ENCODE results near the gene ORAI2. TPM values are rescaled to one million over a fixed set of nuclear protein-coding genes. Genes with fewer than 3 reads are reported as not detected.
A peak's percentile ranks its signal among the peaks of the same experiment; 100 is the strongest.
"Not testable (repeated sequence)": the region's sequence is repeated elsewhere in the genome, so short reads cannot be mapped to it uniquely, and the experiment has no call there.

The ORAI2 gene
- total and polyA plus RNA-seq, 3 experiments from 2014 or later, result 47.7 to 68.9 (median 66.9) TPM

DNA sequence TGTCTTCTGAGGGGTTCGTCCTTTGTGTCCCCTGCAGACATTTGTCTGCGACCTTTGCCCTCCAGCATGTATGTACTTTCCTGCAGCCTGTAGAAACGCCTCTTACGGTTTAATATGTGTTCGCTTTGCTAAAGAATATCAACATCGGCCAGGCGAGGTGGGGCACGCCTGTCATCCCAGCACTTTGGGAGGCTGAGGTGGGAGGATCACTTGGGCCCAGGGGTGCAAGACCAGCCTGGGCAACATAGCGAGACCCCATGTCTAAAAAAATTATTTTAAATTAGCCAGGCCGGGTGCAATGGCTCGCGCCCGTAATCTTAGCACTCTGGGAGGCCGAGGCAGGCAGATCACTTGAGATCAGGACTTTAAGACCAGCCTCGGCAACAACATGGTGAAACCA is 15.8 kb downstream of the ORAI2 start:
- POLR2A ChIA-PET, result no interaction called here
- Histone ChIP-seq H3K27me3 (ENCODE audit: insufficient read depth, low read length, poor library complexity, severe bottlenecking) (no peaks in the 10 kb centered on the region), H3K4me3 (ENCODE audit: low read length) (no peak overlapping the region), H3K4me1 (ENCODE audit: insufficient read depth, low read length) (no peaks in the 10 kb centered on the region), H3K36me3 (ENCODE audit: insufficient read depth, low read length) (no peaks in the 10 kb centered on the region), H3K9me3 (ENCODE audit: low read length) (no peaks in the 10 kb centered on the region), H3K27ac (ENCODE audit: low read depth, low read length) (no peak overlapping the region)
- CTCF ChIA-PET, result interaction anchor here (1.3 to 2.1 kb wide), 8 partner anchors 13 to 169 kb away, joined by 4 to 29 read pairs (median 8); no protein-coding TSS in a partner anchor
- no peak for DNase-seq
- Mint-ChIP-seq H3K36me3 (peaks cover 0 to 32% (median 0%) of the 10 kb centered on the region in 3 donors), H3K4me3 (no peak overlapping the region), H3K9me3 (no peaks in the 10 kb centered on the region), H3K27me3 (no peaks in the 10 kb centered on the region), H3K4me1 (peaks cover 0 to 4% (median 0%) of the 10 kb centered on the region in 3 donors), H3K27ac (no peak overlapping the region)

DNA sequence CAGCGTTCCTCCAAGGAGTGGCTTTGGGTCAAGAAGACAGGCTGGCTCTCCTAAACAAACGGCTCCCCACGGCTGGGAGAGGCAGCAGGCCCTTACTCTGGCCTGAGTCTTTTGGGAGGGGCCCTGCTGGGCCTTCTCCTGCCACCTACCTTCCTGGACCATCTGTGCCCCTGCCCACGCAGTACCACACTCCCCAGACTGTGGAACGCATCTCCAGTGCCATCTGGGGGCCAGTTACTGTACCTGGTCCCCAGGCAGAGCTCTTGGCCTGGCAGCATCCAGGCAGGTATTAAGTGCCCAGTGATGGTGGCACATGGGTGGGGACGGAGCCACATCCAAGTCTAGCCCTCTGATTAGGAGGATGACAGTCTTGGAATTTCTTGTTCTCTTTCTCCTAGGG is 16.9 kb downstream of the ORAI2 start:
- Mint-ChIP-seq H3K4me3 (no peak overlapping the region), H3K27ac (peak overlapping the region in 2 of 8 donors; percentile 37 to 61)

GRCh38 chr7:102451371-102452054 is 18.1 kb downstream of the ORAI2 start:
- H3K9me3 ChIP-seq (ENCODE audit: low read length), result no peaks in the 10 kb centered on the region
- Mint-ChIP-seq H3K36me3 (peaks cover 0 to 27% (median 0%) of the 10 kb centered on the region in 3 donors), H3K27me3 (no peaks in the 10 kb centered on the region), H3K4me1 (peaks cover 0 to 4% (median 0%) of the 10 kb centered on the region in 3 donors), H3K27ac (peak overlapping the region in 1 of 8 donors; percentile 23), H3K4me3 (no peak overlapping the region), H3K9me3 (no peaks in the 10 kb centered on the region)
- no peak for DNase-seq
- no peaks in the 10 kb centered on the region for H3K4me1 ChIP-seq (ENCODE audit: insufficient read depth, low read length)
- no peak overlapping the region for H3K4me3 ChIP-seq (ENCODE audit: low read length)
- CTCF ChIA-PET, result interaction anchor here (1.0 to 2.9 kb wide), 3 partner anchors 17 to 55 kb away, joined by 3 to 10 read pairs (median 7); partner anchors contain the start of gene PRKRIP1
- H3K27me3 ChIP-seq (ENCODE audit: insufficient read depth, low read length, poor library complexity, severe bottlenecking), result no peaks in the 10 kb centered on the region
- peaks cover 4% of the 10 kb centered on the region for H3K36me3 ChIP-seq (ENCODE audit: insufficient read depth, low read length)
- H3K27ac ChIP-seq (ENCODE audit: low read depth, low read length), result no peak overlapping the region
- POLR2A ChIA-PET, result no interaction called here

More for the DNA sequence above, 16.9 kb downstream of the ORAI2 start:
- H3K36me3 Mint-ChIP-seq, result peaks cover 0 to 30% (median 0%) of the 10 kb centered on the region in 3 donors
- Histone ChIP-seq H3K9me3 (ENCODE audit: low read length) (no peaks in the 10 kb centered on the region), H3K27ac (ENCODE audit: low read depth, low read length) (no peak overlapping the region), H3K27me3 (ENCODE audit: insufficient read depth, low read length, poor library complexity, severe bottlenecking) (no peaks in the 10 kb centered on the region), H3K4me1 (ENCODE audit: insufficient read depth, low read length) (no peaks in the 10 kb centered on the region), H3K4me3 (ENCODE audit: low read length) (no peak overlapping the region), H3K36me3 (ENCODE audit: insufficient read depth, low read length) (no peaks in the 10 kb centered on the region)
- ChIA-PET POLR2A (interaction anchor here (1.0 kb wide), 1 partner anchor 38 kb away, joined by 4 read pairs; no protein-coding TSS in a partner anchor), CTCF (interaction anchor here (0.9 to 2.9 kb wide), 13 partner anchors 10 to 170 kb away, joined by 3 to 29 read pairs (median 6); partner anchors contain the start of gene PRKRIP1)
- no peaks in the 10 kb centered on the region for H3K9me3 Mint-ChIP-seq
- H3K4me1 Mint-ChIP-seq, result peaks cover 0 to 4% (median 0%) of the 10 kb centered on the region in 3 donors
- H3K27me3 Mint-ChIP-seq, result no peaks in the 10 kb centered on the region
- peak; percentile 25 to 72 (median 36) for DNase-seq

GRCh38 chr7:102452451-102452850 is 19.1 kb downstream of the ORAI2 start:
- no peak overlapping the region for H3K4me3 Mint-ChIP-seq
- Histone ChIP-seq H3K4me3 (ENCODE audit: low read length) (no peak overlapping the region), H3K27ac (ENCODE audit: low read depth, low read length) (no peak overlapping the region), H3K27me3 (ENCODE audit: insufficient read depth, low read length, poor library complexity, severe bottlenecking) (no peaks in the 10 kb centered on the region), H3K4me1 (ENCODE audit: insufficient read depth, low read length) (no peaks in the 10 kb centered on the region), H3K9me3 (ENCODE audit: low read length) (no peaks in the 10 kb centered on the region), H3K36me3 (ENCODE audit: insufficient read depth, low read length) (peaks cover 5% of the 10 kb centered on the region)
- no peak for DNase-seq
- peaks cover 0 to 25% (median 0%) of the 10 kb centered on the region in 3 donors for H3K36me3 Mint-ChIP-seq
- H3K4me1 Mint-ChIP-seq, result peaks cover 0 to 4% (median 0%) of the 10 kb centered on the region in 3 donors
- H3K9me3 Mint-ChIP-seq, result no peaks in the 10 kb centered on the region
- no peak overlapping the region for H3K27ac Mint-ChIP-seq
- no peaks in the 10 kb centered on the region for H3K27me3 Mint-ChIP-seq
- CTCF ChIA-PET, result interaction anchor here (1.0 to 2.9 kb wide), 4 partner anchors 16 to 56 kb away, joined by 3 to 10 read pairs (median 6); partner anchors contain the start of gene PRKRIP1
- POLR2A ChIA-PET, result no interaction called here

- Mint-ChIP-seq H3K4me1 (peaks cover 0 to 4% (median 0%) of the 10 kb centered on the region in 3 donors), H3K9me3 (no peaks in the 10 kb centered on the region), H3K27ac (peak overlapping the region in 1 of 8 donors; percentile 50), H3K27me3 (no peaks in the 10 kb centered on the region), H3K36me3 (peaks cover 0 to 28% (median 0%) of the 10 kb centered on the region in 3 donors), H3K4me3 (no peak overlapping the region)
- ChIA-PET CTCF (interaction anchor here (0.8 to 1.5 kb wide), 2 partner anchors 9 to 39 kb away, joined by 3 to 5 read pairs; no protein-coding TSS in a partner anchor), POLR2A (no interaction called here)
- Histone ChIP-seq H3K4me1 (ENCODE audit: insufficient read depth, low read length) (no peaks in the 10 kb centered on the region), H3K36me3 (ENCODE audit: insufficient read depth, low read length) (peaks cover 13% of the 10 kb centered on the region), H3K4me3 (ENCODE audit: low read length) (no peak overlapping the region), H3K27ac (ENCODE audit: low read depth, low read length) (no peak overlapping the region), H3K9me3 (ENCODE audit: low read length) (no peaks in the 10 kb centered on the region), H3K27me3 (ENCODE audit: insufficient read depth, low read length, poor library complexity, severe bottlenecking) (no peaks in the 10 kb centered on the region)
- no peak for DNase-seq
Measured at GRCh38 chr7:102453319-102453718, 19.9 kb downstream of the ORAI2 start.

- no peaks in the 10 kb centered on the region for H3K27me3 Mint-ChIP-seq
- ChIA-PET CTCF (interaction anchor here (2.5 kb wide), 1 partner anchor 50 kb away, joined by 7 read pairs; no protein-coding TSS in a partner anchor), POLR2A (interaction anchor here (1.1 kb wide), 1 partner anchor 29 kb away, joined by 3 read pairs; no protein-coding TSS in a partner anchor)
- H3K4me1 Mint-ChIP-seq, result peaks cover 0 to 4% (median 0%) of the 10 kb centered on the region in 3 donors
- Histone ChIP-seq H3K4me3 (ENCODE audit: low read length) (no peak overlapping the region), H3K27ac (ENCODE audit: low read depth, low read length) (no peak overlapping the region), H3K4me1 (ENCODE audit: insufficient read depth, low read length) (no peaks in the 10 kb centered on the region), H3K9me3 (ENCODE audit: low read length) (no peaks in the 10 kb centered on the region), H3K36me3 (ENCODE audit: insufficient read depth, low read length) (peaks cover 13% of the 10 kb centered on the region), H3K27me3 (ENCODE audit: insufficient read depth, low read length, poor library complexity, severe bottlenecking) (no peaks in the 10 kb centered on the region)
- no peaks in the 10 kb centered on the region for H3K9me3 Mint-ChIP-seq
- no peak for DNase-seq
- peak overlapping the region in 1 of 8 donors; percentile 17 for H3K27ac Mint-ChIP-seq
- H3K4me3 Mint-ChIP-seq, result no peak overlapping the region
- peaks cover 0 to 34% (median 0%) of the 10 kb centered on the region in 3 donors for H3K36me3 Mint-ChIP-seq
Measured at GRCh38 chr7:102454468-102454867, 21.1 kb downstream of the ORAI2 start.

DNA sequence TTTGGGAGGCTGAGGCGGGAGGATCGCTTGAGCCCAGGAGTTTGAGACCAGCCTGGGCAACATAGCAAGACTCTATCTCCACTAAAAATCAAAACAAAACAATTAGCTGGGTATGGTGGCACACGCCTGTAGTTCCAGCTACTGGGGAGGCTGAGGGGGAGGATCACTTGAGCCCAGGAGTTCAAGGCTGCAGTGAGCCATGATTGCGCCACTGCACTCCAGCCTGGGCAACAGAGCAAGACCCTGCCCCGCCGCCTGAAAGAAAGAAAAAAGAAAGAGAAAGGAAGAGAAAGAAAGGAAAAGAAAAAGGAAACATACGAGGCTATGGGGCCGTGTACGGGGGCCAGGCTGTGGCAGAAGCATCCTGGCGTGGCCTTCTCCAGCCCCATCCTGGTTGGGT is 21.6 kb downstream of the ORAI2 start:
- H3K27me3 ChIP-seq (ENCODE audit: insufficient read depth, low read length, poor library complexity, severe bottlenecking); H3K9me3 Mint-ChIP-seq; H3K4me3 ChIP-seq (ENCODE audit: low read length); H3K27ac ChIP-seq (ENCODE audit: low read depth, low read length); H3K4me1 Mint-ChIP-seq; DNase-seq; H3K9me3 ChIP-seq (ENCODE audit: low read length); H3K4me3 Mint-ChIP-seq; H3K27me3 Mint-ChIP-seq; H3K4me1 ChIP-seq (ENCODE audit: insufficient read depth, low read length): not testable (repeated sequence)
- Mint-ChIP-seq H3K36me3 (peaks cover 0 to 36% (median 0%) of the 10 kb centered on the region in 3 donors), H3K27ac (peak overlapping the region in 2 of 8 donors; percentile 17)
- ChIA-PET CTCF (interaction anchor here (2.5 kb wide), 1 partner anchor 50 kb away, joined by 7 read pairs; no protein-coding TSS in a partner anchor), POLR2A (interaction anchor here (1.1 kb wide), 1 partner anchor 29 kb away, joined by 3 read pairs; no protein-coding TSS in a partner anchor)
- H3K36me3 ChIP-seq (ENCODE audit: insufficient read depth, low read length), result peaks cover 13% of the 10 kb centered on the region

DNA sequence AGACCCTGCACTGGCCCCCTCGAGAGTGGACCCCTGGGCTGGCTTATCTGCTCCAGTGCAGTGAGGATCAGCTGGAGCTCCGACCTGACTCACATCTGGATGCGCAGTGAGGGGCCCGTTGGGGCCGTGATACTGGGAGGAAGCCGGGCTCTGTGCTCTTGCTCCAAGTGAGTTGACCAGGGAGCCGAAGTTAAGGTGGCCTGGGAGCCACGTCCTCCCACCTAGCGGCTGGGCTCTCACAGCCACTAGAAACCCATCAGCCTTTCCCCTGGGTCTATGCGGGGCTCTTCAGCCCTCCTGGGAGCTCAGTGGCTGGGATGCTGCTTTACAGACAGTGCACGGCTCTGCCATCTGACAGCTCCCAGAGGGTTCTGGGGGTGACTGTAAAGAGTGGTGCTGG is 22.2 kb downstream of the ORAI2 start:
- no peak overlapping the region for H3K4me3 Mint-ChIP-seq
- ChIA-PET CTCF (interaction anchor here (1.1 to 2.5 kb wide), 2 partner anchors 9 to 51 kb away, joined by 3 to 7 read pairs; partner anchors contain the start of gene ALKBH4), POLR2A (no interaction called here)
- H3K4me1 Mint-ChIP-seq, result peaks cover 0 to 2% (median 1%) of the 10 kb centered on the region in 3 donors
- Histone ChIP-seq H3K9me3 (ENCODE audit: low read length) (no peaks in the 10 kb centered on the region), H3K4me1 (ENCODE audit: insufficient read depth, low read length) (no peaks in the 10 kb centered on the region), H3K36me3 (ENCODE audit: insufficient read depth, low read length) (peaks cover 13% of the 10 kb centered on the region), H3K4me3 (ENCODE audit: low read length) (no peak overlapping the region), H3K27ac (ENCODE audit: low read depth, low read length) (no peak overlapping the region), H3K27me3 (ENCODE audit: insufficient read depth, low read length, poor library complexity, severe bottlenecking) (no peaks in the 10 kb centered on the region)
- peak overlapping the region in 1 of 8 donors; percentile 67 for H3K27ac Mint-ChIP-seq
- H3K36me3 Mint-ChIP-seq, result peaks cover 0 to 38% (median under 1%) of the 10 kb centered on the region in 3 donors
- no peaks in the 10 kb centered on the region for H3K27me3 Mint-ChIP-seq
- DNase-seq, result no peak
- H3K9me3 Mint-ChIP-seq, result no peaks in the 10 kb centered on the region

Data from CD8-positive, alpha-beta memory T cell (primary cell).